Measurements from ENCODE around the gene MSTN.
"Not testable (repeated sequence)": the region's sequence is repeated elsewhere in the genome, so short reads cannot be mapped to it uniquely, and the experiment has no call there.

The MSTN gene

DNA sequence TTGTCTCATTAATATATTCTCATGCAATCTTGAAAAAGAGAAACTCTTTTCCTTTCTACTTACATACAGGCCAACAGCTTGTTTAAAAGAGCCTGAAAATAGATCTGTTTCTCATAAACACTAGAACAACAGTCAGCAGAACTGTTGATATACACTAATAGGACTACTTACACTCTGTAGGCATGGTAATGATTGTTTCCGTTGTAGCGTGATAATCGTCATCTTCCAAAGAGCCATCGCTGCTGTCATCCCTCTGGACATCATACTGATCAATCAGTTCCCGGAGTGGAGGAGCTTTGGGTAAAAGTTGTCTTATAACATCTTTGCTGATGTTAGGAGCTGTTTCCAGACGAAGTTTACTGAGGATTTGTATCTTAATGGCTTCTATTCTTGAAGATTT is 476 bp downstream of the MSTN start:
- no peak for DNase-seq

GRCh38 chr2:190060626-190061025 is 1.9 kb downstream of the MSTN start:
- no peak for DNase-seq

- no peak for DNase-seq
Observed at GRCh38 chr2:190060019-190060418, 2.5 kb downstream of the MSTN start.

DNA sequence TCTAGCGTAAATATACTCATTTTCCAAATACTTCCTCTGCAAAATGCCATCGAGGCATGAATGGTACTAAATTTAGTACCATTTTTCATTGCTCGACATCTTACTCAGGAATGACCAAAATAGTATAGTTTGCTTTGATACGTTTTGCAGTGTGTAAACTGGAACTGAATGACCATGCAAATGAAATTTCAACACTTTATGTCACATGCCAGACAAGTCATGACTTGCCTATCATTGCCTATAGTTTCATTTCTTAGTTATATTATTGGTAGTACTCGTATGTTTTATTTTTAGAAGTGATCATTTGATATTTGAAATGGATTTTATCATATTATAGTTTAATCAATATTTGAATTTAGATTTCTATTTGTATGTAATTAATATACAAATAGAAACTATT is 9.1 kb downstream of the MSTN start:
- DNase-seq, result no peak

- no peak for DNase-seq
Observed at GRCh38 chr2:190052307-190052706, 10.2 kb downstream of the MSTN start.

DNA sequence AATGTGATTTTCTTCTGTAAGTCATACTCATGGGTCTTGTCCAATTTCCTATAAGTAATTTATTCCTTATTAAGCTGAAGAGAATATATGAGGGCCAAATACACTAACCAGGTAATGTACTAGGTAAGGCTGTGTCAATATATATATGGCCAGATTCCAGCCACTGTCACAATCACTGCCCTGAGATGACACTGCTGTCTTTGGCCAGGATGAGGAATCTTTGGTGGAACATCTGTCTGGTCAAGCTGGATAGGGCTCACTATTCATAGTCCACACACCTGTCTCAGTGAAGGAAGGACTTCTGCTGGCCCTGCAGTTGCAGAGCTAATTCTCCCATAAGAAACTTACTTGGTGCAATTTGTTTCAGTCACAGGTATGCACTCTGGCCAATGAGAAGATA is 11.3 kb downstream of the MSTN start:
- DNase-seq, result no peak

- no peak for DNase-seq
Observed at GRCh38 chr2:190050001-190050400, 12.5 kb downstream of the MSTN start.

DNA sequence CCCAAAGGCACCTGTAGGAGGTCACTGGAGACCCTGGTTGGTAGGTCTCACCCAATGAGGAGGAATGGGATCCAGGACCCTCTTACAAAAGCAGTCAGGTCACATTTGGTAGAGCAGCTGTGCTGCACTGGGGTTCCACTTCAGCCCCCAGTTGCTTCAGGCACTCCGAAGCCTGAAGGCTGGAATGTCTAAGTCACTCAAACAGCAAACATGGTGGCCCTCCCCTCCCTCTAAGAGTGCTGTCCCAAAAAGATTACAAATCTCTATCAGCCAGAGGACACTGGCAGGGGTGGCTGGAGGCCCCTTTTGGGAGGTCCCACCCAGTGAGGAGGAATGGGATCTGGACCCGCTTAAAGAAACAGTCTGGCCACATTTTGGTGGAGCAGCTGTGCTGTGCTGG is 17.7 kb downstream of the MSTN start:
- DNase-seq, result no peak

GRCh38 chr2:190043441-190043840 is 19.1 kb downstream of the MSTN start:
- DNase-seq, result no peak

- DNase-seq, result no peak
Observed at GRCh38 chr2:190036071-190036470, 26.5 kb downstream of the MSTN start.

- DNase-seq, result not testable (repeated sequence)
Observed at GRCh38 chr2:190034417-190034816, 28.1 kb downstream of the MSTN start.

DNA sequence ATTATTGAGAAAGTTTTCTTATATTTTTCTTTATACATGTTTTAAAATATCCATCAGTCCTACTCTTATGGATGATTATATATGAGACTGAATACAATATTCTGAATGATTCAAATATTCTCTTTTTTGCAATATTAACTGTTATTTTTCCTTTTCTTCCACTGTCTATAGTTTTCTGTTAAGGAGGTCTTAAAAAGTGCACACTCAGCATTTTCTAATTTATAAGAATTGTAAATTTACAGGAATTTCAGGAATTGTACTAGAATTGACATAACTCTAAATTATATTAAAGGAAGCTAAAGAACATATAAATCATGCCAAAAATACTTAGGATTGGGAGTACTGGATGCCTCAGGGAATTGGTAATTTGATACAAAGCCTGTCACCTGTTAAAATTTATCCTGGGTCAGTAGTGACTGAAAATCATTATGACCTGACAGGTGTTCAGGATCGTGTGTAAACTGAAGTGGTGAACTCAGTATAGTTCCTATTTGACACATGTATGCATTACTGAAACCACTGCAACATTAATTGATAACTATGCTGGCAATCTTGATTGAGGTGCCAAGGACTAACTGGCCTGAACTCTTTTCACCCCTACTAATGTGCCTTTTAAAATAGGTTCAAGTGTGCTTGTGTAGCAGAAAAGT is 30.4 kb downstream of the MSTN start:
- no peak for DNase-seq

DNA sequence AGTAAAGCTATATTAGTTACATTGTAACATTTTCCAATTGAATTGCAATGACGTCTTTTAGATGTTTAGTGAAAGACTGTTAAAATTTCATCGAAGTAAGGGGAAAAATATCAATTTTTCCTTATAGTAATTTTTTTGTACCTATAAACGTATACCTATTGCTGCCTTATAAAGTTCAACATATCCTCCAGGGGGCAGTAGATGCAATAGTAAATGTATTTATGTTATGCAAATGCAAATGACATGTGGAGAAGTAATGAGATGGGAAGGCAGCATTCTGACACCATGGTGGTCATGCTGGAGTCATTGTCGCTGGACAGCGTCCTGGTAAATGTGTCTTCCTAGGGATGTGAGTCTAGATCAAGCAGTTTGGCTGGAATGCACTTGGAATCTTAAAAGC is 38.7 kb downstream of the MSTN start:
- no peak for DNase-seq

GRCh38 chr2:190020720-190021119 is 41.8 kb downstream of the MSTN start:
- no peak for DNase-seq

- no peak for DNase-seq
Observed at GRCh38 chr2:190017837-190018236, 44.7 kb downstream of the MSTN start.

DNA sequence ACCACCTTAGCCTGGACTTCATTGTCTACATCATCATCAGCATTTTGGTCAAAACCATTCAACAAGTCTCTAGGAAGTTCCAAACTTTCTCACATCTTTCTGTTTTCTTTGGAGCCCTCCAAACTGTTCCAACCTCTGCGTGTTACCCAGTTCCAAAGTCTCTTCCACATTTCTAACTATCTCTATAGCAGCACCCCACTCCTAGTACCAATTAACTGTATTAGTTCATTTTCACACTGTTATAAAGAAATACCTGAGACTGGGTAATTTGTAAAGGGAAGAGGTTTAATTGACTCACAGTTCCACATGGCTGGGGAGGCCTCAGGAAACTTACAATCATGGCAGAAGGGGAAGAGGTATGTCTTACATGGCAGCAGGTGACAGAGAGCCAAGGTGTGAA is 46.6 kb downstream of the MSTN start:
- not testable (repeated sequence) for DNase-seq

Data from cerebellar nuclear complex (tissue), 1 donor.